ENCODE data around the gene CD1D. TPM values are rescaled to one million over a fixed set of nuclear protein-coding genes. Genes with fewer than 3 reads are reported as not detected.

The CD1D gene
- polyA plus RNA-seq, 1 donor from 2014 or later, result 0.19 TPM

- no peak overlapping the region for H3K27ac ChIP-seq (ENCODE audit: low read length)
- no peaks in the 10 kb centered on the region for H3K9me2 ChIP-seq (ENCODE audit: insufficient read depth, low read length)
- no peak overlapping the region for H2AFZ ChIP-seq (ENCODE audit: low read depth, low read length)
- H4K20me1 ChIP-seq (ENCODE audit: insufficient read depth), result no peaks in the 10 kb centered on the region
- TF ChIP-seq CTCF (IDR thresholded peaks at IDR 0.05; ENCODE audit: poor library complexity, severe bottlenecking), result no peak
- no peak for TF ChIP-seq MXI1 (conservative IDR thresholded peaks at IDR 0.05; ENCODE audit: poor library complexity, severe bottlenecking)
- no peak for TF ChIP-seq REST (IDR thresholded peaks at IDR 0.05; ENCODE audit: borderline replicate concordance)
- no peak for TF ChIP-seq TAF1 (IDR thresholded peaks at IDR 0.05; ENCODE audit: low read depth)
- no peak for TF ChIP-seq POLR2AphosphoS5 (IDR thresholded peaks at IDR 0.05)
- TF ChIP-seq SMC3 (conservative IDR thresholded peaks at IDR 0.05; ENCODE audit: poor library complexity), result no peak
- no peak for TF ChIP-seq EZH2 (IDR thresholded peaks at IDR 0.05; ENCODE audit: borderline replicate concordance, insufficient read depth, low read length, poor library complexity, severe bottlenecking)
- no peak for TF ChIP-seq RAD21 (conservative IDR thresholded peaks at IDR 0.05)
- no peak for TF ChIP-seq EP300 (conservative IDR thresholded peaks at IDR 0.05; ENCODE audit: poor library complexity, severe bottlenecking)
- H3K9me3 ChIP-seq (ENCODE audit: low read length), result no peaks in the 10 kb centered on the region
- H3K4me3 ChIP-seq (ENCODE audit: low read length), result no peak overlapping the region
- no peaks in the 10 kb centered on the region for H3K79me2 ChIP-seq (replicated peaks; ENCODE audit: insufficient read depth, low read length)
- no peaks in the 10 kb centered on the region for H3K36me3 ChIP-seq (ENCODE audit: insufficient read depth, low read length)
- no peak overlapping the region for H3K9ac ChIP-seq (ENCODE audit: low read length)
- H3F3A ChIP-seq (ENCODE audit: insufficient read depth, low read length, poor library complexity, severe bottlenecking), result no peaks in the 10 kb centered on the region
- no peaks in the 10 kb centered on the region for H3K27me3 ChIP-seq (ENCODE audit: insufficient read depth, low read depth, low read length)
- no peak overlapping the region for H3K4me2 ChIP-seq (ENCODE audit: low read length)
These were observed 17.4 kb upstream of the CD1D start for GRCh38 chr1:158163000-158163947.

- TF ChIP-seq MXI1 (conservative IDR thresholded peaks at IDR 0.05; ENCODE audit: poor library complexity, severe bottlenecking) (no peak), REST (IDR thresholded peaks at IDR 0.05; ENCODE audit: borderline replicate concordance) (no peak), RAD21 (conservative IDR thresholded peaks at IDR 0.05) (no peak), TAF1 (IDR thresholded peaks at IDR 0.05; ENCODE audit: low read depth) (no peak), EZH2 (IDR thresholded peaks at IDR 0.05; ENCODE audit: borderline replicate concordance, insufficient read depth, low read length, poor library complexity, severe bottlenecking) (no peak), EP300 (conservative IDR thresholded peaks at IDR 0.05; ENCODE audit: poor library complexity, severe bottlenecking) (no peak), SMC3 (conservative IDR thresholded peaks at IDR 0.05; ENCODE audit: poor library complexity) (no peak), POLR2AphosphoS5 (IDR thresholded peaks at IDR 0.05) (no peak), CTCF (IDR thresholded peaks at IDR 0.05; ENCODE audit: poor library complexity, severe bottlenecking) (no peak)
- H3K9ac ChIP-seq (ENCODE audit: low read length), result no peak overlapping the region
- no peaks in the 10 kb centered on the region for H3F3A ChIP-seq (ENCODE audit: insufficient read depth, low read length, poor library complexity, severe bottlenecking)
- no peaks in the 10 kb centered on the region for H3K27me3 ChIP-seq (ENCODE audit: insufficient read depth, low read depth, low read length)
- H3K4me3 ChIP-seq (ENCODE audit: low read length), result no peak overlapping the region
- H3K27ac ChIP-seq (ENCODE audit: low read length), result no peak overlapping the region
- H2AFZ ChIP-seq (ENCODE audit: low read depth, low read length), result no peak overlapping the region
- no peaks in the 10 kb centered on the region for H3K79me2 ChIP-seq (replicated peaks; ENCODE audit: insufficient read depth, low read length)
- no peak overlapping the region for H3K4me2 ChIP-seq (ENCODE audit: low read length)
- no peaks in the 10 kb centered on the region for H4K20me1 ChIP-seq (ENCODE audit: insufficient read depth)
- H3K9me3 ChIP-seq (ENCODE audit: low read length), result no peaks in the 10 kb centered on the region
- H3K9me2 ChIP-seq (ENCODE audit: insufficient read depth, low read length), result no peaks in the 10 kb centered on the region
- no peaks in the 10 kb centered on the region for H3K36me3 ChIP-seq (ENCODE audit: insufficient read depth, low read length)
These were observed 11.6 kb upstream of the CD1D start for GRCh38 chr1:158169105-158169504.
